ENCODE measurements around the gene SNX14. TPM values are rescaled to one million over a fixed set of nuclear protein-coding genes. Genes with fewer than 3 reads are reported as not detected.

The SNX14 gene
- total and polyA plus RNA-seq, 11 donors, result 23.3 to 41.8 (median 31.8) TPM

DNA sequence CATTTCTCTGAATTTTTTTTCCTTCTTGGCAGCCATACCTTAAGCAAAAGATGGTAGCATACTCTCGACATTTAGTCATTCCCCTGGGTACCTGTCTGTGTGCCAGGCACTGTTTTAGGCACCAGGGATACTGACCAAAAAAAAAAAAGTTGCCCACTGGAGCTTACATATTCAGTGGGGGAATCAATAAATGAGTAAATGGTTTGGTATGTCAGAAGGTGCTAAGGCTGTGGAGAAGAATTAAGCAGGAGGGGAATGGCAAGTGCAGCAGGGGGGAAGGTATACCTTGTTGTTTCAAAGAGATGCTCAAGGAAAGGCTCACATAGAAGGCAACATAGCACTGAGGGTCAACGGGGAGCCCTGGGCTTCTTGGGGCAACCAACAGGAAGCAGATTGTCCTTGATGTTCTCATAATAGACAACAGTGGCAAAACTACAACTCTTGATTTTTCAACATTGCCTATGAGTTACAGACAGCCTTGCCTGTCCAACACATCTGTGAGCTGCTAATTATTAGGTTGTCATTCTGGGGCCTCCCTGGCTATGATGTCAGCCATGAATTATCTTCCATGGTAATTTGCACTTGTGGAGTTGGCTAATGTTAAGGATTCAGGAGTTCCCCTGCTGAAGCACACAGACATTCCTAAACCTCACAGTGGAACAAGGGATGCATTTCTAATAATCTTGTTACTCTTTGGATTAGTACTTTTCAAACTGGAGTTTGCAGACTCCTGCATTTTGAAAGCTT lies 124.2 kb downstream of the SNX14 start:
- 75 to 83% (median 75%) methylated on average over 2 of the region's 2 CpGs for WGBS, 4 donors
- no peak overlapping the region for H3K4me3 ChIP-seq
- DNase-seq (no peak), ATAC-seq (no peak)
- H3K9me3 ChIP-seq, result no peaks in the 10 kb centered on the region
- H3K27ac ChIP-seq, result no peak overlapping the region
- TF ChIP-seq POLR2A (IDR thresholded peaks at IDR 0.05), result no peak
- TF ChIP-seq, protein P1, sequence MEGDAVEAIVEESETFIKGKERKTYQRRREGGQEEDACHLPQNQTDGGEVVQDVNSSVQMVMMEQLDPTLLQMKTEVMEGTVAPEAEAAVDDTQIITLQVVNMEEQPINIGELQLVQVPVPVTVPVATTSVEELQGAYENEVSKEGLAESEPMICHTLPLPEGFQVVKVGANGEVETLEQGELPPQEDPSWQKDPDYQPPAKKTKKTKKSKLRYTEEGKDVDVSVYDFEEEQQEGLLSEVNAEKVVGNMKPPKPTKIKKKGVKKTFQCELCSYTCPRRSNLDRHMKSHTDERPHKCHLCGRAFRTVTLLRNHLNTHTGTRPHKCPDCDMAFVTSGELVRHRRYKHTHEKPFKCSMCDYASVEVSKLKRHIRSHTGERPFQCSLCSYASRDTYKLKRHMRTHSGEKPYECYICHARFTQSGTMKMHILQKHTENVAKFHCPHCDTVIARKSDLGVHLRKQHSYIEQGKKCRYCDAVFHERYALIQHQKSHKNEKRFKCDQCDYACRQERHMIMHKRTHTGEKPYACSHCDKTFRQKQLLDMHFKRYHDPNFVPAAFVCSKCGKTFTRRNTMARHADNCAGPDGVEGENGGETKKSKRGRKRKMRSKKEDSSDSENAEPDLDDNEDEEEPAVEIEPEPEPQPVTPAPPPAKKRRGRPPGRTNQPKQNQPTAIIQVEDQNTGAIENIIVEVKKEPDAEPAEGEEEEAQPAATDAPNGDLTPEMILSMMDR (IDR thresholded peaks at IDR 0.05), result no peak
- H3K36me3 ChIP-seq, result peaks cover 0 to 33% (median 0%) of the 10 kb centered on the region in 9 donors
- H3K27me3 ChIP-seq, result no peaks in the 10 kb centered on the region
- H3K4me1 ChIP-seq, result peaks cover 0 to 17% (median 0%) of the 10 kb centered on the region in 12 donors
- intact Hi-C loops (cut with DNase I), result no loop called here

DNA sequence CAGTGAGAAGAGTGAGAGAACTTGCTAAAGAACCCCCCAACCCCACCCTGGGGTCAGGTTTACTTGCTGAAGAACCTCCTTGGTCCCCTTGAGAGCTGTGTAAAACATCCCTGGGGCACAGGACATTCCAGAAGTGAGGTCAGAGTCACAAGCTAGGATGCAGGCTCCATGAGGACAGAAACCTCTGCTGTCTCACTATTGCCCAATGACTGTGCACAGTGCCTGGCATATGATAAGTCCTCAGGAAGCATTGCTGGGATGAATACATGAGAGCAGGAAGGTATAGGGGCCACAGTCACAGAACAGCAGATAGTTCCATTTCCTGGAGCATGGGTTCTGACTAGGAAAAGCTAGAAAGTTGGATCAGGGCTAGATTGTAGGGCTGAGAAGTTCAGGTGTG lies 125.3 kb downstream of the SNX14 start:
- intact Hi-C loops (cut with DNase I), result no loop called here
- Histone ChIP-seq H3K9me3 (no peaks in the 10 kb centered on the region), H3K4me3 (no peak overlapping the region), H3K36me3 (peaks cover 0 to 33% (median 0%) of the 10 kb centered on the region in 9 donors), H3K4me1 (peaks cover 0 to 28% (median 0%) of the 10 kb centered on the region in 12 donors), H3K27me3 (no peaks in the 10 kb centered on the region), H3K27ac (no peak overlapping the region)
- TF ChIP-seq POLR2A (IDR thresholded peaks at IDR 0.05), result no peak
- TF ChIP-seq, protein P1 (IDR thresholded peaks at IDR 0.05), result no peak
- DNase-seq (no peak), ATAC-seq (no peak)

DNA sequence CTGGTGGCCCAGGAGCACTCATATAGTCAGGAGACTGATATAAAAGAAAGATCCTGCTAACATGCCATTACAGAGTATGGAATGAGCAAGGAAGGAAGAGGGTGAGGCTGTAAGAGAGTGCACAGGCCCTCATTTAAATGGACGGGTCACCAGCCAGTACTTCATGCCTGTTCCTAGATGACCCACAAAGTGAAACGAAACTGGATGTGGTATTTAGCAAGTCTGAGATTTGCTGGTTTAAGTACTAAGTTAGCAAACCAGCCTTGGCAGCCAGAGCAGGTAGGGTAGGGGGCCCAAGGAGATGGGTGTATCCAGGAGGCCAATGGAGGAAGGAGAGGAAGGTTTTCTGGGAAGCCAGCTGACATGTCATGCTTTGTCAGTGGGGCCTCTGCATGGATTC lies 127.9 kb downstream of the SNX14 start:
- intact Hi-C loops (cut with DNase I), result no loop called here
- H3K27me3 ChIP-seq, result no peaks in the 10 kb centered on the region
- DNase-seq, result no peak
- H3K4me3 ChIP-seq, result no peak overlapping the region
- H3K27ac ChIP-seq, result no peak overlapping the region
- no peaks in the 10 kb centered on the region for H3K9me3 ChIP-seq
- TF ChIP-seq, protein P1 (IDR thresholded peaks at IDR 0.05), result no peak
- no peak for TF ChIP-seq POLR2A (IDR thresholded peaks at IDR 0.05)
- H3K4me1 ChIP-seq, result peaks cover 0 to 44% (median 11%) of the 10 kb centered on the region in 12 donors
- ATAC-seq, result no peak
- H3K36me3 ChIP-seq, result peaks cover 0 to 20% (median 0%) of the 10 kb centered on the region in 9 donors
- 52 to 72% (median 64%) methylated on average over 2 of the region's 2 CpGs for WGBS, 4 donors

DNA sequence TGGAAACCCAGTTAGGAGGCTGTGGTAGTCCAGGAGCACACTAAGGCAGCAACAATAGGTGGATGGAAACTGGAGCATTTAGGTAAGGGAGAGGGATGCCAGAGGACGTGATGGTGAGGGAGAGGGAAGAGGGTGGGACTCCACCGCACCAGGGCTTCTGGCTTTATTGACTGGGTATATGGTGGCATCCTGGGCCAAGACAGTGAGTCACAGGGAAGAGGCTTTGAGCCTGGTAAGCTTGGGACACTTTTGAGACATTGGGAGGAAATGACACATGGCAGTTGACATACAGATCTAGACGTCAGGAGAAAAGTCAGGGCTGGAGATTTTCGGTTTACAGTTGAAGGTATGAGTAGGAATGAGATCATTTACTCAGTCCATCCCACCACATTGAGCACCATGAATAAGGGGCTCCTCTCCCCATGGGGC lies 128.9 kb downstream of the SNX14 start:
- intact Hi-C loops (cut with DNase I), result no loop called here
- 68 to 74% (median 71%) methylated on average over 4 of the region's 4 CpGs for WGBS, 4 donors
- H3K4me1 ChIP-seq, result peaks cover 0 to 54% (median 16%) of the 10 kb centered on the region in 12 donors
- H3K4me3 ChIP-seq, result no peak overlapping the region
- peaks cover 0 to 15% (median 0%) of the 10 kb centered on the region in 9 donors for H3K36me3 ChIP-seq
- peak overlapping the region in 3 of 12 donors; percentile 7 to 63 (median 17) for H3K27ac ChIP-seq
- no peaks in the 10 kb centered on the region for H3K27me3 ChIP-seq
- ATAC-seq (peak in 2 of 4 donors; percentile 32 to 47), DNase-seq (no peak)
- no peak for TF ChIP-seq POLR2A (IDR thresholded peaks at IDR 0.05)
- TF ChIP-seq, protein P1 (IDR thresholded peaks at IDR 0.05), result no peak
- no peaks in the 10 kb centered on the region for H3K9me3 ChIP-seq

All from heart left ventricle (tissue), 16 donors.